Epithelial cell of prostate (primary cell): ENCODE measurements around the gene PIP5K1C.
A peak's percentile ranks its signal among the peaks of the same experiment; 100 is the strongest.
"Not testable (repeated sequence)": the region's sequence is repeated elsewhere in the genome, so short reads cannot be mapped to it uniquely, and the experiment has no call there.

Source experiments
- DNase-seq: peaks from one replicate; pipeline ENCODE4 v3.0.0-alpha.2; 2011; ENCODE audit warnings: low read depth, low spot score
- H3K27ac ChIP-seq: fragments of 450-650 bp; 2 replicates; pipeline ENCODE4 v1.5.1; 2017; ENCODE audit warnings: mild to moderate bottlenecking

The PIP5K1C gene

DNA sequence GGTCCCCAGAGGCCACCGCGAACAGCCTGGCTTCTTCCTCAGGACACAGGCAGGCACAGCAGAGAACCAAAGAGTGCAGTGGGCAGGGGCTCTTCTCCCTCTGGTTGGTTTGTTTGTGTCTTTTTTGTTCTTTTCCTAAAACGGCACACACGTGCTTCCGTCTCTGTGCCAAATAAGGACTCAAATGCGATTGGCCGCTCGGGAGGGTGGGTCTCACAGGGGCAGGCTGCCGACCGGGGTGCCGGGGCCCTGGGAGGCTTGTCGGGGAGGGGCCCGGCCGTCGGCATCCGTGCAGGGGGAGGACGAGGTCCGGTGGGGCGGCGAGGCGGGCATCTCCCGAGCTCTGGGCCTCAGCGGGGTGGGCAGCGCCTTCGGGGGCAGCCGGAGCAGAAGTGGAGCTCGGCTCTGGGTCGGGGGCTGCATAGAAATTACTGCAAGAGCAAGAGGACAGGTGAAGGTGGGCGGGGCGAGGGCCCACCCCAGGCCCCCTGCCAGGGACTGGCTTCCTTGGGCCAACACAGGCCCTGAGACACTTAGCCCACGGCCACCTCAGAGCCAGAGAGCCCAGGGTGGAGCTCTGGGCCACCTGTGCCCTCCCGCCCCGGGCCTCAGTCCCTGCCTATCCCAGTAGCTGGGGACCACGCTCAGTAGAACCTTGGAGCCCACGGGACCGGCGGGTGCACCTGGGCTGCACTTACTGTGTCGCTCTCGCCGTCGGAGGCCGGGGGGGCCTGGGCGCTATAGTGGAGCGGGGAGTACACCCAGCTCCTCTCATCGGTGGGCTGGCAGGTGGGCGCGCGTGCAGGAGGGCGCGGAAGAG lies 67.3 kb downstream of the PIP5K1C start:
- no peak overlapping the region for H3K27ac ChIP-seq
- DNase-seq = no peak

- DNase-seq = no peak
- H3K27ac ChIP-seq = no peak overlapping the region
Observed at GRCh38 chr19:3632098-3632497, 68.2 kb downstream of the PIP5K1C start.

- no peak overlapping the region for H3K27ac ChIP-seq
- DNase-seq = no peak
Observed at GRCh38 chr19:3631053-3631861, 69.0 kb downstream of the PIP5K1C start.

- not testable (repeated sequence) for DNase-seq, H3K27ac ChIP-seq
Observed at GRCh38 chr19:3628766-3629165, 71.5 kb downstream of the PIP5K1C start.

- DNase-seq = no peak
- peak overlapping the region; percentile 88 for H3K27ac ChIP-seq
Observed at GRCh38 chr19:3627351-3627723, 72.9 kb downstream of the PIP5K1C start.

- DNase-seq = peak; percentile 91
- peak within 1 kb of the TSS; percentile 88 for H3K27ac ChIP-seq
Observed at GRCh38 chr19:3626473-3627350, 73.6 kb downstream of the PIP5K1C start, which contains the start of gene CACTIN. TSS of gene CACTIN (minus strand) at chr19:3626790. CDS start at chr19:3626762, 28 bp downstream.

- no peak for DNase-seq
- peak overlapping the region; percentile 88 for H3K27ac ChIP-seq
Observed at GRCh38 chr19:3625996-3626472, 74.2 kb downstream of the PIP5K1C start.

DNA sequence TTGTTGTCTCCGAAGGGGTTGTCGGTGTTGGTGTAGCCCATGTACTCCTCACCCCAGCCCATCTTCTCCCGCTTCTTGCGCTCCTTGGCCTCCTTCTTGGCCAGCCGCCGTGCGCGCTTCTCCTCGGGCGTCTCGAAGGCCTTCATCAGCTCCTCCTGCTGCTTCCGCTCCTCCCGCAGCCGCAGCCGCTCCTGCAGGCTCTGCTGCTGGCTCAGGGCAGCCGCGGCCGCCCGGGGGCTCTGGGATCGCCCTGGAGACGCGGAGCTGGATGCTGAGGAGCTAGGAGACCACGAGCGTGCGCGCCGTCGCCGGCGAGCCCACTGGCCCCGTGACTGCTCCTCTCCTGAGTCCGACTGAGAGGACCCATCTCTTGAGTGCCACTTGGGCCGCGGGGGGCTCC lies 76.6 kb downstream of the PIP5K1C start:
- H3K27ac ChIP-seq = no peak overlapping the region
- DNase-seq = no peak

DNA sequence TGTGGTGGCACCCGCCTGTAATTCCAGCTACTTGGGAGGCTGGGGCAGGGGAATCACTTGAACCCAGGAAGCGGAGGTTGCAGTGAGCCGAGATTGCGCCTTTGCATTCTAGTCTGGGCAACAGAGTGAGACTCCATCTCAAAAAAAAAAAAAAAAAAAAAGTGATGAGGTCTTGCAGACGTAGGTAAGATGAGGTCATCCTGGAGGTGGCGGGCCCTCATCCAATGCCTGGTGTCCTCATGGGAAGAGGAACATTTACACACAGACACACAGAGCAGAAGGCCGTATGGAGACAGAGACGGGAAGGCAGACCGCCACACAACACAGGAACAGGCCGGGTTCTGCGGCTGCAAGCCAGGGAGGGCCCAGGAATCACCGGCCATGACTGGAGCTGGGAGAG lies 78.0 kb downstream of the PIP5K1C start:
- no peak for DNase-seq

GRCh38 chr19:3621689-3622088 lies 78.6 kb downstream of the PIP5K1C start:
- no peak for DNase-seq
- no peak overlapping the region for H3K27ac ChIP-seq

More for the DNA sequence above, 78.0 kb downstream of the PIP5K1C start:
- no peak overlapping the region for H3K27ac ChIP-seq

- DNase-seq = no peak
- no peak overlapping the region for H3K27ac ChIP-seq
Observed at GRCh38 chr19:3620817-3621547, 79.3 kb downstream of the PIP5K1C start.

DNA sequence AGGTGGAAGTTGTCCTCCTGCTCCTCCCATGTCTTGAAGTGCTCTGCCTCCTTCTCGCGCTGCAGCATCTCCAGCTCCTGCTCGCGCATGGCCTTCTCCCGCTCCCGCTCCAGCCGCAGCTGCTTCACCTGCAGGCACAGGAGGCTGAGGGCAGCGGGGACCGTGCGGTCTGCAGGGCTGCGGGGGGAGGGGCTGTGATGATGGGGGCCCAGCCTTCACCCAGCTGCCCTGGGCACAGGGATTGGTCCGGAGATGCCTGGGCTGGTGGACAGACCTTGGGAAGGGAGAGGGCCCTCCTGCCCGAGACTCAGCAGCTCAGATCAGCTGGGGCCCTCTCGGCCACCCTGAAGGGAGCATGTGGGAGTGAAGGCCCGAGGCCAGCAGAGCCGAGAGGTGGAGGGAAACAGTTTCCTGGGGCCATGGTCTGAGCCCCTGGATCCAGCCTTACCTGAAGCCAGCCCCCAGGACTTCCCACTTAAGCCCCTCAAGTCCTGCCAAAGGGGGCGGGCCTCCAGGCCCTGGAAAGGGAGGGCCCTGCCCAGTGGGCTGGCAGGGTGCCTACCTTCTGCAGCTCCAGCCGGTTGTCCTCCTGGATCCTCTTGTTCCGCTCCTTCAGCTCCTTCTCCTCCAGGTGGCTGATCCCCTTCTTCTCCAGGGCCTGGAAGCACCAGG lies 80.0 kb downstream of the PIP5K1C start:
- DNase-seq = no peak
- no peak overlapping the region for H3K27ac ChIP-seq

DNA sequence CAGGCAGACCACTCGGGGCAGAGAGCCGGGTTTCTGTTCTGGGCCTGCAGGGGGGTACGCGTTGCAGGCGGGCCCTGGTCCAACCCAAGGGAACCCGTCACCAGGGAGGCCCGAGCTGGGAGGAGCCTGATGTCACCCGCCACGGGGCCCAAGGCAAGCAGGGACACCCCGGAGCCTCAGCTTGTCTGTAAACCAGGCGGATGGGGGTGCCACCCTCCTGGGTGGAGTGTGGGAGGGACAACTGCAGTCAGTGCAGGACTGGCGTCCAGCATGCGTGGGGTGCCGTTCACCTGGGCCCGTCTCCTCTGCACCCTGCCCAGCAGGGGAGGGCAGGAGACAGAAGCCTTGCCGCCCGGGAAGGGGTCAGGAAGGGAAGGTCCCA lies 80.6 kb downstream of the PIP5K1C start:
- DNase-seq = no peak
- no peak overlapping the region for H3K27ac ChIP-seq

DNA sequence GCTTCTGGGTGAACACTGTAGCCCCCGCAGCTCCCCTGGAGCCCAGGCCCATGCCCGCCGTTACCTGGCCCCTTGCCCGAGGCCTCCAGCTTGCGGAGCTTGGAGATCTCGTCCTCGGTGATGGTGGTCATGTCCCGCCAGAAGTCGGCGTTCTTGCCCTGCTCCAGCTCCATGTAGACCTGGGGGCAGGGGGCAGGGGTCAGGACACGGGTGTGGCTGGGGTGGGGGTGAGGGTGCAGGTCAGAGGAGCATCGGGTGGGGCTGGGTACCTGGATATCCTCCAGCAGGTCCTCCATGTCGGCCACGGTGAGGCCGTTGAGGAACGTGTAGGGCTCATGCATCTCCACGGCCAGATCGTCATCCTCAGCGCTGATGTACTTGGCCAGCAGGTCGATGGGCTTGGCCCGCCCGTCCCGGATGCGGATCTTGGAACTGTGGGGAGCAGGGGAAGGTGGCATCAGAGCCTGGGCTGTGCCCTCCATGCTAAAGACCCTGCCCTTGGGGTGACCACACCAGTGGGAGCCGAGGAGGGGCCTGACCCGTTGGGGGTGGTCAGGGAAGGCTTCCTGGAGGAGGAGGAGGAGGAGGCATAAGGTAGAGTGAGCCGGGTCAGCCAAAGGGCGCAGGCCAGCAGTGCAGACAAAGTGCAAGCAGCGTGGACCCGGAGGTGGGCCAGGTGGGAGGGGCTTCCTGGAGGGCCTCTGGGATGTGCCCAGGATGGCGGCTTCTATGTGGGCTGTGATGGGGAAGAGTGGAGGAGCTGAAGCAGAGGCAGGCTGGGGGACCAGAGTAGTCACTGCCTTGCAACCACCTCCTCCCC lies 81.2 kb downstream of the PIP5K1C start:
- DNase-seq = no peak
- H3K27ac ChIP-seq = no peak overlapping the region

DNA sequence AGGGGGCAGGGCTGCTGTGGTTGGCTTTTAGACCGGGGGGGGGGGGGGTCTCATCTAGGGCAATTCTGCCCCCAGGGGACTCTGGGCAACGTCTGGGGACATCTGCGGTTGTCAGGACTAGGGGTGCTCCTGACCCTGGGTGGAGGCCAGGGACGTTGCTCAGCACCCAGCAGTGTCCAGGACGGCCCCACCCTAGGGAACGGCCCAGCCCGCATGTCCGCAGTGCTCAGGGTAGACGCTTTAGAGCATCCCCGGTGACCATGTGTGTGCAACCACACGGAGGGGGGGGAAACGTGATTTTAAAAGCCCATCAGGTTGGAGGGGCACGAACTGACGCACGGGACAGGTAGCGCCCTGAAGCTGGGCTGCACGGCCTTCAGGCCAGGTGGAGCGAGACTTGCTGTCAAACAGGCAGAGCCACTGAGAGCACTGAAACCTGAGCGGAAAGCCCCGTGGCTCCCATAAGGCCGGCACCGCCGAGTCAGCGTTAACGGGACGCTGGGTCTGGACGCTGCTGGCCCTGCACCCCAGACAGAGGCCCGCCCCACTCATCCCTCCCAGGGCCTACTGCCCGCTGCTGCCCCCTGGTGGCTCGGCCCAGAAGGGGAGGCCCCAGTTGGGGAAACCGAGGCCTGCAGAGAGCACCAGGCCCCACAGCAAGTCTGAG lies 82.0 kb downstream of the PIP5K1C start:
- DNase-seq = no peak
- no peak overlapping the region for H3K27ac ChIP-seq

DNA sequence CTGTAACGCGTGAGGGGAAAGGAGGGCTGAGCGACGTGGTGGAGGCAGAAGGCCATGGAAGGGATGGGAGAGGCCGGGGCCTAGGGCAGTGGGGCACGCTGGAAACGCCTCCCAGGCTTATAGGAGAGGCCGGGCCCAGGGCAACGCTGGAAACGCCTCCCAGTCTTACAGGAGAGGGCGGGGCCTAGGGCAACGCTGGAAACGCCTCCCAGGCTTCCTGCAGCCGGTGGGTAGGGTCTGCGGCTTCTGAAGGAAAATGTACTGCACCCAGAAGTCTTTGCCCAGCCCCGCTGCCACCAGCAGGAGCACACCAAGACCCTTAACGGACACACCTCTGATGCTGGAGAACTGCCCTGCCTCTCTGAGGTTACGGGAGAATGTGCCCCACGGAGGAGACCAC lies 82.8 kb downstream of the PIP5K1C start:
- no peak for DNase-seq
- no peak overlapping the region for H3K27ac ChIP-seq

- H3K27ac ChIP-seq = no peak overlapping the region
- DNase-seq = no peak
Observed at GRCh38 chr19:3615524-3616135, 84.6 kb downstream of the PIP5K1C start.
